Endothelial cell (in vitro differentiated cells): ENCODE results near the gene GM2A. TPM values are rescaled to one million over a fixed set of nuclear protein-coding genes. Genes with fewer than 3 reads are reported as not detected.

ENCODE experiments used
- DNase-seq: peaks from one replicate; pipeline ENCODE4 v3.0.0; 2021; ENCODE audit warnings: low spot score
- H3K27ac Mint-ChIP-seq: one replicate; pipeline ENCODE4 v1.8.0; 2021; ENCODE audit warnings: mixed read lengths, inconsistent platforms; ENCODE audit not compliant: unreplicated experiment
- H3K27me3 Mint-ChIP-seq: one replicate; pipeline ENCODE4 v1.8.0; 2021; ENCODE audit warnings: mild to moderate bottlenecking, moderate library complexity, mixed read lengths, inconsistent platforms; ENCODE audit not compliant: unreplicated experiment
- H3K36me3 Mint-ChIP-seq: one replicate; pipeline ENCODE4 v1.8.0; 2021; ENCODE audit warnings: mild to moderate bottlenecking, low read depth, mixed read lengths, inconsistent platforms; ENCODE audit not compliant: unreplicated experiment
- H3K4me1 Mint-ChIP-seq: one replicate; pipeline ENCODE4 v1.8.0; 2021; ENCODE audit warnings: mild to moderate bottlenecking, mixed read lengths, inconsistent platforms; ENCODE audit not compliant: unreplicated experiment
- H3K4me3 Mint-ChIP-seq: one replicate; pipeline ENCODE4 v1.8.0; 2021; ENCODE audit warnings: mild to moderate bottlenecking, mixed read lengths, inconsistent platforms; ENCODE audit not compliant: unreplicated experiment
- H3K9me3 Mint-ChIP-seq: one replicate; pipeline ENCODE4 v1.8.0; 2021; ENCODE audit warnings: mixed read lengths, inconsistent platforms; ENCODE audit not compliant: unreplicated experiment
- total RNA-seq: library from RNA; stranded (reverse); fragmentation: NEBNext Ultra II Directional; extraction: Animal tissue kit (Norgen Biotek cat#: 25700); gene quantifications from one replicate; pipeline ENCODE4 v1.2.1, GENCODE V29; 2021; ENCODE audit not compliant: unreplicated experiment
- TF ChIP-seq, protein P1 (sequence below): fragments of 200-600 bp; sonication (generic); IDR thresholded peaks from one replicate; pipeline ENCODE4 v1.5.0; 2021; ENCODE audit warnings: antibody characterized with exemption; ENCODE audit not compliant: unreplicated experiment

The GM2A gene
- total RNA-seq, 1 donor from 2014 or later, result 33.9 TPM

DNA sequence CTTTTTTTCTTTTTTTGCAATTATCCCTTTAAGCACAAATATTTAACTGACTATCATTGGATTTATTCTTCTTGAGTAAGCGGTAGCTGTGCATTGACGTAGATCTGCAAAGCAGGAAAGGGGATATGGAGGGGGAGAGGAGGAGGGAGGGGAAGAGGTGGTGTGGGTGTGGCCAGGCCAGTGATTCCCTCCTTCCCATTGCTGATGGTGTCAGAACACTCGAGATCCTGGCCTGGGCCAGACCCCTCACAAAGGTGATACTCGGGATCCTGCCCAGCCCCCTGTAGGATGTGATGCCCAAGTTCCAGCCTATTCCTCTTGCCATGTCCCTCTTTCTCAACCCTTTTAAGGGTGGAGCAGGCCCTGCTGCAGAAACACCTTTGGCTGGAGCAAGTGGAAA lies 40.6 kb downstream of the GM2A start:
- H3K27me3 Mint-ChIP-seq, result peaks cover 4% of the 10 kb centered on the region
- H3K9me3 Mint-ChIP-seq, result peaks cover 4% of the 10 kb centered on the region
- no peak overlapping the region for H3K27ac Mint-ChIP-seq
- no peak for DNase-seq
- H3K4me3 Mint-ChIP-seq, result no peak overlapping the region
- TF ChIP-seq, protein P1, sequence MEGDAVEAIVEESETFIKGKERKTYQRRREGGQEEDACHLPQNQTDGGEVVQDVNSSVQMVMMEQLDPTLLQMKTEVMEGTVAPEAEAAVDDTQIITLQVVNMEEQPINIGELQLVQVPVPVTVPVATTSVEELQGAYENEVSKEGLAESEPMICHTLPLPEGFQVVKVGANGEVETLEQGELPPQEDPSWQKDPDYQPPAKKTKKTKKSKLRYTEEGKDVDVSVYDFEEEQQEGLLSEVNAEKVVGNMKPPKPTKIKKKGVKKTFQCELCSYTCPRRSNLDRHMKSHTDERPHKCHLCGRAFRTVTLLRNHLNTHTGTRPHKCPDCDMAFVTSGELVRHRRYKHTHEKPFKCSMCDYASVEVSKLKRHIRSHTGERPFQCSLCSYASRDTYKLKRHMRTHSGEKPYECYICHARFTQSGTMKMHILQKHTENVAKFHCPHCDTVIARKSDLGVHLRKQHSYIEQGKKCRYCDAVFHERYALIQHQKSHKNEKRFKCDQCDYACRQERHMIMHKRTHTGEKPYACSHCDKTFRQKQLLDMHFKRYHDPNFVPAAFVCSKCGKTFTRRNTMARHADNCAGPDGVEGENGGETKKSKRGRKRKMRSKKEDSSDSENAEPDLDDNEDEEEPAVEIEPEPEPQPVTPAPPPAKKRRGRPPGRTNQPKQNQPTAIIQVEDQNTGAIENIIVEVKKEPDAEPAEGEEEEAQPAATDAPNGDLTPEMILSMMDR, result no peak
- peaks cover 4% of the 10 kb centered on the region for H3K36me3 Mint-ChIP-seq
- H3K4me1 Mint-ChIP-seq, result peaks cover 4% of the 10 kb centered on the region

DNA sequence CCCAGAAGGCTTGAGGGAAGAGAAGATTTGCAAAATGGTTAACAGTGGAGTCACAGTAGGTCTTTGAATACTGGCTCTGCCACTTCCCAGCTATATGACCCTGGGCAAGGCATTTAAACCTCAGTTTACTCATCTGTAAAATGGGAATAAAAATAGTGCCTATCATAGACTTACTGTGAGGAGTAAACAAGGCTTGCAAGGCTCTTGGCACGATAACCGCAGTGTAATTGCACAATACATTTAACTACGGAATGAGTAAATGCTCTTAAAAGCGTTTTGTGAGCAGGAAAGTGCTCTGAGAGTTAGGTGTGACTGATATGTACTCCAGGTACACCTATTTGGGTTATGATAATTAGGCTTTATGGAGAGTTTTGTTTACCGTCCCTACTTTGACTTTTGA lies 42.2 kb downstream of the GM2A start:
- Mint-ChIP-seq H3K9me3 (peaks cover 4% of the 10 kb centered on the region), H3K36me3 (peaks cover 4% of the 10 kb centered on the region), H3K4me3 (no peak overlapping the region), H3K4me1 (peaks cover 4% of the 10 kb centered on the region), H3K27ac (no peak overlapping the region), H3K27me3 (peaks cover 4% of the 10 kb centered on the region)
- no peak for DNase-seq
- TF ChIP-seq, protein P1, result no peak

DNA sequence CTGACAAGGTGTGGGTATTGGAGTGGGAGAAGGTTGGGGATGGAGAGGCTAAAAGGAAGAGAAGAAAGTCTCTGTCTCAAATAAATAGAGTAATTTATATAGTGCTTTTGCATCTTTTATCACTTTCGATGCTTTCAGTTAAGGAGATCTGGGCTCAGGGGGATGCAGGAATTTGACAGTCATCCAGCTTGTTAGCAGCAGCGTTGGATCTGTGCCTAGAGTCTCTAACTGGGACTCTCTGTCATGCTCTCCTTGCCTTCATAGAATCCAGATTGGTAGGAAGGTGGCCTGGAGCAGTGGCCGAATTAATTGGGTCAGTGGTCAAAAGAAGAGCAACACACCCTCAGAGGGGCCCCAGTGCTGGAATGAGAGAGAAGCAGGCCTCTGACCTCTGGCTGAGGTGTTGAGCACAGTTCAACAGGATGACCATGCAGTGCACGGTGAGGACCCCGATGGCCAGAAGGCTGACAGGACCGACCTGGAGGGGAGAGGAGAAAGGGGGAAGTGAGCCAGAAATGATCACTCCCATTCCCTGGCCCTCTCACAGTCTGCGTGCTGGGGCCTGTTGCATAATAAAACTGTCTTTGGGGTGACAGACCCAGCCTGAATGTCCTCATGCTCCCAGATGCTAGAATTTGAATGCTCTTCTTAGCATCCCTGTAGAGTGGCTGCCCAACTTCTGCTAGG lies 42.9 kb downstream of the GM2A start:
- peaks cover 4% of the 10 kb centered on the region for H3K27me3 Mint-ChIP-seq
- peaks cover 4% of the 10 kb centered on the region for H3K4me1 Mint-ChIP-seq
- no peak overlapping the region for H3K27ac Mint-ChIP-seq
- H3K36me3 Mint-ChIP-seq, result peaks cover 4% of the 10 kb centered on the region
- H3K4me3 Mint-ChIP-seq, result no peak overlapping the region
- TF ChIP-seq, protein P1, result no peak
- no peak for DNase-seq
- H3K9me3 Mint-ChIP-seq, result peaks cover 4% of the 10 kb centered on the region

DNA sequence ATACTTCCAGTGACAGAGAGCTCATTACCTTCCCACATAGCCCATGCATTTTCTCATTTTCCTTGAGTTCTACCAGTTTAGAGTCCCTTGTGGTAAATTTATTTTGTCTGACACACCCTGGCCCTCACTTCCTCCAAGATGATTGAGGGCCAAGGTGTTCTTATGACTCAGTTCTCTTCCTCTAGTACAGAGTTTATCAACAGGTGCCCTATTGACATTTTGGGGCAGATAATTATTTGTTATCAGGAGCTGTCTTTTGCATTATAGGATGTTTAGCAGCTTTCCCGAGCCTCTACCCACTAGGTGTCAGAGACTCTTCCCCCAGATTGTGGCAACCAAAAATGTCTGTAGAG lies 43.5 kb downstream of the GM2A start:
- TF ChIP-seq, protein P1, result no peak
- Mint-ChIP-seq H3K4me3 (no peak overlapping the region), H3K4me1 (peaks cover 4% of the 10 kb centered on the region)

DNA sequence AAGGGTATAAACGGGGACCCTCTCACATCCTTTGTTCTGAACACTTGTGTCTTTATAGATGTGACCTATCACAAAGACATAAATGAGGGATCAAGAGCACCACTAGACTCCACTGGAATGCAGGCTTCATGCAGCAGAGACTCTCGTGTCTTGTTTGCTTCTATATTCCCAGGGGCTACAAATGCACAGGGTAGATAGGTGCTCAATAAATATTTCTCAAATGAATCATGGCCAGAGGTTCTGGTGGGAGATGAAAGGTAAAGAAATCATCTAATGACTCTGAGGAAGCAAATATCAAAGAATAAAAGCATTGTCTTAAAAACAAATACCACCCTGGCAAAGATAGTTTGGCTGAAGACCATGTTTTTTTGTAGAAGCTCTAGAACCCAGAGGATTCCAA lies 44.0 kb downstream of the GM2A start:
- H3K4me1 Mint-ChIP-seq, result peaks cover 5% of the 10 kb centered on the region
- H3K4me3 Mint-ChIP-seq, result no peak overlapping the region
- TF ChIP-seq, protein P1, result no peak
- H3K9me3 Mint-ChIP-seq, result peaks cover 4% of the 10 kb centered on the region
- H3K27me3 Mint-ChIP-seq, result peaks cover 4% of the 10 kb centered on the region
- H3K36me3 Mint-ChIP-seq, result peaks cover 4% of the 10 kb centered on the region
- H3K27ac Mint-ChIP-seq, result no peak overlapping the region
- no peak for DNase-seq

More for the DNA sequence above, 43.5 kb downstream of the GM2A start:
- peaks cover 4% of the 10 kb centered on the region for H3K27me3 Mint-ChIP-seq
- no peak for DNase-seq
- H3K9me3 Mint-ChIP-seq, result peaks cover 4% of the 10 kb centered on the region
- H3K36me3 Mint-ChIP-seq, result peaks cover 4% of the 10 kb centered on the region
- H3K27ac Mint-ChIP-seq, result no peak overlapping the region
